Neural progenitor cell (in vitro differentiated cells): ENCODE measurements around the gene TPCN2. TPM values are rescaled to one million over a fixed set of nuclear protein-coding genes. Genes with fewer than 3 reads are reported as not detected.
"Not testable (repeated sequence)": the region's sequence is repeated elsewhere in the genome, so short reads cannot be mapped to it uniquely, and the experiment has no call there.

Experiments used
- DNase-seq: peaks from one replicate; pipeline ENCODE4 v3.0.0-alpha.2; 2016; ENCODE audit warnings: low spot score
- H2AFZ ChIP-seq: fragments of 200-600 bp; sonication (generic); replicated peaks from 2 replicates; pipeline ENCODE4 v1.6.1; 2016; ENCODE audit warnings: antibody characterized with exemption
- H3F3A ChIP-seq: fragments of 200-600 bp; sonication (generic); 2 replicates; pipeline ENCODE4 v1.6.1; 2016; ENCODE audit warnings: antibody characterized with exemption, low read depth
- H3K27ac ChIP-seq: fragments of 200-600 bp; sonication (generic); 2 replicates; pipeline ENCODE4 v1.5.1; 2016; ENCODE audit warnings: mild to moderate bottlenecking
- H3K27me3 ChIP-seq: fragments of 200-600 bp; sonication (generic); 2 replicates; pipeline ENCODE4 v1.6.1; 2016; ENCODE audit warnings: mild to moderate bottlenecking, moderate library complexity
- H3K36me3 ChIP-seq: fragments of 200-600 bp; sonication (generic); 2 replicates; pipeline ENCODE4 v1.5.1; 2016
- H3K4me1 ChIP-seq: fragments of 200-600 bp; sonication (generic); 2 replicates; pipeline ENCODE4 v1.6.1; 2016; ENCODE audit warnings: mixed run types
- H3K4me2 ChIP-seq: fragments of 200-600 bp; sonication (generic); 2 replicates; pipeline ENCODE4 v1.6.1; 2016
- H3K4me3 ChIP-seq: fragments of 200-600 bp; sonication (generic); 2 replicates; pipeline ENCODE4 v1.5.1; 2016
- H3K79me2 ChIP-seq: fragments of 200-600 bp; sonication (generic); 2 replicates; pipeline ENCODE4 v1.6.1; 2016; ENCODE audit warnings: low read depth
- H3K9ac ChIP-seq: fragments of 200-600 bp; sonication (generic); 2 replicates; pipeline ENCODE4 v1.6.1; 2016
- H3K9me3 ChIP-seq: fragments of 200-600 bp; sonication (generic); 2 replicates; pipeline ENCODE4 v1.5.1; 2016; ENCODE audit warnings: low read depth
- H4K20me1 ChIP-seq: fragments of 200-600 bp; sonication (generic); 2 replicates; pipeline ENCODE4 v1.6.1; 2016; ENCODE audit warnings: low read depth
- H3K27ac Mint-ChIP-seq: 3 replicates; pipeline ENCODE4 v1.8.0; 2021; ENCODE audit warnings: mixed read lengths
- H3K27me3 Mint-ChIP-seq: 2 replicates; pipeline ENCODE4 v1.8.0; 2022; ENCODE audit warnings: low read depth, mild to moderate bottlenecking, inconsistent platforms, moderate library complexity, mixed read lengths; ENCODE audit not compliant: insufficient read depth
- H3K36me3 Mint-ChIP-seq: 3 replicates; pipeline ENCODE4 v1.8.0; 2021; ENCODE audit warnings: mixed read lengths
- H3K4me1 Mint-ChIP-seq: 3 replicates; pipeline ENCODE4 v1.8.0; 2021; ENCODE audit warnings: mixed read lengths
- H3K4me3 Mint-ChIP-seq: 3 replicates; pipeline ENCODE4 v1.8.0; 2021; ENCODE audit warnings: mild to moderate bottlenecking, moderate library complexity, mixed read lengths
- H3K9me3 Mint-ChIP-seq: 3 replicates; pipeline ENCODE4 v1.8.0; 2020; ENCODE audit warnings: mixed read lengths
- CTCF ChIP-seq: fragments of 200-600 bp; sonication (generic); IDR thresholded peaks from 2 replicates; pipeline ENCODE4 v1.5.1; 2017; ENCODE audit warnings: antibody characterized with exemption, mild to moderate bottlenecking
- EZH2 ChIP-seq: fragments of 200-600 bp; sonication (generic); IDR thresholded peaks from 2 replicates; pipeline ENCODE4 v1.6.1; 2017; ENCODE audit warnings: antibody characterized with exemption, mild to moderate bottlenecking, moderate library complexity
- EZH2phosphoT487 ChIP-seq: fragments of 200-600 bp; sonication (generic); IDR thresholded peaks from 2 replicates; pipeline ENCODE4 v1.6.1; 2017; ENCODE audit warnings: antibody characterized with exemption
- total RNA-seq: library from RNA; depleted of rRNA; stranded (reverse); fragments of >200 nt; gene quantifications from 2 replicates; pipeline ENCODE4 v1.2.3, GENCODE V29; 2015; ENCODE audit warnings: low replicate concordance

TPCN2 gene
- 7.2 and 10.9 TPM in 2 replicates for total RNA-seq

GRCh38 chr11:69048694-69049489, at the start of gene TPCN2:
Gene TPCN2 (plus strand): TSS chr11:69048932. CDS start chr11:69048998, 66 bp downstream.
- Histone ChIP-seq H3K36me3 (no peaks in the 10 kb centered on the region), H3K9ac (peak within 1 kb of the TSS; percentile 60), H3K4me2 (peak within 1 kb of the TSS; percentile 85), H3K27ac (no peak within 1 kb of the TSS), H3F3A (no peaks in the 10 kb centered on the region), H3K4me1 (peaks cover 18% of the 10 kb centered on the region), H3K4me3 (peak within 1 kb of the TSS; percentile 90), H3K9me3 (no peaks in the 10 kb centered on the region), H2AFZ (peak within 1 kb of the TSS; percentile 97), H3K27me3 (no peaks in the 10 kb centered on the region), H4K20me1 (peaks cover 26% of the 10 kb centered on the region), H3K79me2 (peaks cover 44% of the 10 kb centered on the region)
- no peaks in the 10 kb centered on the region for H3K36me3 Mint-ChIP-seq
- peak within 1 kb of the TSS; percentile 87 for H3K4me3 Mint-ChIP-seq
- peaks cover 29% of the 10 kb centered on the region for H3K4me1 Mint-ChIP-seq
- no peak for TF ChIP-seq EZH2phosphoT487
- no peak for TF ChIP-seq EZH2
- no peak for TF ChIP-seq CTCF
- DNase-seq: peak; percentile 99
- peak within 1 kb of the TSS; percentile 74 for H3K27ac Mint-ChIP-seq
- no peaks in the 10 kb centered on the region for H3K27me3 Mint-ChIP-seq
- no peaks in the 10 kb centered on the region for H3K9me3 Mint-ChIP-seq

GRCh38 chr11:68999093-68999747, 49.5 kb upstream of the TPCN2 start:
- peak overlapping the region; percentile 55 for H3K27ac Mint-ChIP-seq
- Histone ChIP-seq H4K20me1 (no peaks in the 10 kb centered on the region), H3K79me2 (no peaks in the 10 kb centered on the region), H3K27ac (no peak overlapping the region), H3K4me2 (no peak overlapping the region), H3K9ac (no peak overlapping the region), H3K36me3 (no peaks in the 10 kb centered on the region), H3K9me3 (no peaks in the 10 kb centered on the region), H3F3A (no peaks in the 10 kb centered on the region), H3K27me3 (no peaks in the 10 kb centered on the region), H3K4me3 (no peak overlapping the region), H2AFZ (no peak overlapping the region), H3K4me1 (no peaks in the 10 kb centered on the region)
- DNase-seq: no peak
- H3K36me3 Mint-ChIP-seq: no peaks in the 10 kb centered on the region
- peaks cover 7% of the 10 kb centered on the region for H3K4me1 Mint-ChIP-seq
- peaks cover 2% of the 10 kb centered on the region for H3K27me3 Mint-ChIP-seq
- no peak overlapping the region for H3K4me3 Mint-ChIP-seq
- no peaks in the 10 kb centered on the region for H3K9me3 Mint-ChIP-seq
- TF ChIP-seq EZH2: no peak
- no peak for TF ChIP-seq EZH2phosphoT487
- TF ChIP-seq CTCF: no peak

DNA sequence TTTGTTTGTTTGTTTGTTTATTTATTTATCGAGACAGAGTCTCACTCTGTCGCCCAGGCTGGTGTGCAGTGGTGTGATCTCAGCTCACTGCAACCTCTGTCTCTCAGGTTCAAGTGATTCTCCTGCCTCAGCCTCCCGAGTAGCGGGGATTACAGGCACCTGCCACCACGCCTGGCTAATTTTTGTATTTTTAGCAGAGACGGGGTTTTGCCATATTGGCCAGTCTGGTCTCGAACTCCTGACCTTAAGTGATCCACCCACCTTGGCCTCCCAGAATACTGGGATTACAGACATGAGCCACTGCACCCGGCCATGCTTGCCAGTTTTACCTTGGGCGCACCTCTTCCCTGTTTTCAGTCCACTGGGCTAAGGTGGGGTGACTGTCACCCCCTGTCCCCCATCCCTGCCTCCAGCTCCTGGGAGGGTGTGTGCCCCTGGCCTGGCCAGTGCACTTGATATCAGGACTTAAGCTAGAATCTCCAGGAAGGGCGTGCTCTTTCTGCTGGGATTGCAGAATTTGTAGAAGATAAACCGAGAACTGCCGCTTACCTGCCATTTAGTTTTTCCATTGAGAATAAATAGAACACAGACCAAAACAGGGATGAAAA, 48.9 kb upstream of the TPCN2 start:
- not testable (repeated sequence) for H3K9ac ChIP-seq, H3K4me1 Mint-ChIP-seq, H2AFZ ChIP-seq, H3K27me3 Mint-ChIP-seq, H3K9me3 Mint-ChIP-seq, H3K4me3 ChIP-seq, H3K36me3 ChIP-seq, H3F3A ChIP-seq, H4K20me1 ChIP-seq, H3K27me3 ChIP-seq, H3K27ac Mint-ChIP-seq, H3K4me3 Mint-ChIP-seq, H3K9me3 ChIP-seq, H3K27ac ChIP-seq, DNase-seq, H3K36me3 Mint-ChIP-seq, H3K4me2 ChIP-seq, H3K4me1 ChIP-seq, H3K79me2 ChIP-seq
